Mucosa of gallbladder (tissue), 1 donor: ENCODE results near the gene ARRB1. TPM values are rescaled to one million over a fixed set of nuclear protein-coding genes. Genes with fewer than 3 reads are reported as not detected.
"Not testable (repeated sequence)": the region's sequence is repeated elsewhere in the genome, so short reads cannot be mapped to it uniquely, and the experiment has no call there.

Source experiments
- DNase-seq: peaks from one replicate; pipeline ENCODE4 v3.0.0-alpha.2; 2020; ENCODE audit warnings: low spot score
- total RNA-seq: library from RNA; stranded (reverse); gene quantifications from one replicate; pipeline ENCODE4 v1.2.1, GENCODE V29; 2021
- donor health status: DM: no; HTN: no; CAD: no.

The ARRB1 gene
- total RNA-seq, 1 donor from 2014 or later = 57.7 TPM

DNA sequence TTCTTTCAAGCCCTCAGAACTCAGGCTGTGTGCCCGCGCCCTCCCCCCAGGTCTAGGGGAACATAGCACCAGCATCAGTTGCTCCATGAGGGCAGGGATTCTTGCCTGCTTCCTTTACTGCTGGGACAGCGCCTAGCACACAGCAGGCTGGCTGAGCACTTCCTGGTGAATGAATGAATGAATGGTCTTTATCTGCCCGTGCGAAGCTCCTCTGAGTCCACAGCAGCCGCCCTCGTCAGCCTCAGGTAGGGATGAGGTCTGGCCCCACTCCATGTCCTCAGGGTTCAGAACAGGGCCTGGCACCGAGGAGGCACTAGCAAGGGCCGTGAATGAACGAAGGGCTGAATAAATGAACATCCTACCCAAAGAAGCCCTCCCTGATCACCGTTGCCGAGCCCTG lies 27.3 kb downstream of the ARRB1 start:
- no peak for DNase-seq

DNA sequence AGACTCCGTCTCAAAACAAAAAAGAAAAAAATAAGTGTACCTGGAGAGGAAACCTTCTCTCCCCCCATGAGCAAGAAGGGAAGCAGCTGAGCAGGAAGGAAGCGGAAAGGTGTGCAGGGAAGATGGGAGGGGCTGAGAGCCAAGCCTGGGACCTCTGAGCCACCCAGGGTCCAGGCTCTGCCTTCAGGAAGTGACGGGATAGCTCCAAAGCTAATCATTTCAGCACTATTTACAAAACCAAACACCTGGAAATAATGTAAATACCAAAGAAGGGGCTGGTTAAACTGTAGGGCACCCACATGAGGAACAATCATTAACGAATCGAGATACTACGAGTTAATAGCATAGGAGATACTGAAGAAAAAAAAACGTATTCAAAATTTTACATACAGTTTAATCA lies 27.9 kb downstream of the ARRB1 start:
- peak; percentile 58 for DNase-seq

DNA sequence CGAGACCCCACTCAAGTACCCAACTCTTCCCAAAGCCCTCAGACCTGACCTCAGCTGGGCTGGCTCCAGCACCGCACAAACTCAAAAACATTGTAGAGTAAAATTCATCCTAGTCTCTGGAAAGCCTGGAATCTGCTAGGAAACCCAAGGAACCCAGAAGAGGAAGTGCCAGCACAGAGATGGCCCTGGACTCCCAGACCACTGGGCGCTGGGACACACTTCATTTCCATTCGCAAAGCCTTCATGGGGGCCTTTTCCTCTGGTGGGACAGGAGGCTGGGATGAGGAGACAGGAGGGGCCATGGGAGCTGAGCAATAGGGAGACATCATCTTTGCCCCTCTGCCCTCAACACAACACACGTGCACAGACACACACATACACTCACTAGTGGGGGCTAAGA lies 30.8 kb downstream of the ARRB1 start:
- no peak for DNase-seq

DNA sequence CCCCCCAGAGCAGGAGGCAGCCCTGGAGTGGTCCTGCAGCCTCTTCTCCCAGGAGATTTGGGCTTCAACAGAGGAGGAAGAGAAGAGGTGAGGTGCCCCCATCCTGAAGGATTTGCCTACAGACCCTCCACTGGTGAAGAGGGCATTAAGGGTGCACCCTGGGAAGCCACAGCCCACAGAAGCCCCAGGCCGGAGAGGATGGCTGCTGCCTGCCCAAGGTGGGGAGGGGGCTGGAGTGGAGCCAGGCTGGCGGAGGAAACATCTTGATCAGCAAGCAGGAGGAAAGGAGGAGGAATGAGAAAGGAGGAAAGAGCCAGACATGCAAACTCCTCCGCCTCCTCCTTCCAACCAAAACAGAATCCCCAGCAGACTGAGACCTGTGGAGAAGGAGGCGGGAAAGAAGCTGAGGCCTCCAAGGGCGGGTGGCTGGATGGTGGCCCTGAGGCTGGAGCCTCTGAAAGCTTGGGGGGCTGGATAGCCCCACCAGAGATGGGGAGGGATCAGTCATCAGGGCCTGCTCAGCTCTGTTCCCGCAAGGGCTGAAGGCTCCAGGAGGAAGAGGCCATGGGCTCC lies 31.3 kb downstream of the ARRB1 start:
- no peak for DNase-seq

DNA sequence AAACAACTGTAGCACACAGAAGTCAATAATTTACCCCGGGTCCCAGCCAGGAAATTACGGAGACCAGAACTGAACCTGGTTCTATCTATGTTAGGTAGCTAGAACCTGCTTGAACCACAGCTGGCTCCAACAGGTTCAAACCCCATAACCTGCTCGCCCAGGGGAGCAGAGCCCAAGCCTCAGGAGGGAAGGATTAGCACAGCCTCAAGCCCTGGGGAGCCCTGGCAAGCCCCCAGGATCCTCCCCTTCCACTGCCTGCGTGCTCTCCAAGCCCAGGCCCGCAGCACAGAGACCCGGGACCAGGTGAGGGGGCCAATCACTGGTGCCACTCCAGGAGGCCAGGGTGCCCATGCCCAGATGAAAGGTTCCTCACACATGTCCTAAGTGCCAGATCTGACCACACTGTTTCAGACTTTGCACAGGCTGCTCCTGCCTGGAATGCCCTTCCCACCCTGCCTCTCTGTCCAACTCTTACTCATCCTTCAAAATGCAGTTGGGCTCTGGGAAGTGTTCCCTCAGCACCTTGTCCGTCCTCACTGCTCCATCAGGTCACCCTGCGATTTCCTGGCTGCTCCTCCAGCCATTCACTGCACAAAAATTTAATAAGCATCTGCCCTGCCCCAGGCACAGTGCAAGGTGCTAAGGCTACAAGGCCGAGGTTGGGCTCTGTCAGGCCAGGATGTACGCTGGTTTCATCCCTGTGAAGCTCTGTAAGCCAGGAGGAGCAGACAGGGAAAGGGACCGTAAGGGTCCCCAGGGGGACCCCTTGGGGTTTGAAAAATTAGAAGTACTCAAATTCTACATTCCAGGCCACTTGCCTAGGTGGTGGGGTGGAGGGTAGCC lies 32.2 kb downstream of the ARRB1 start:
- DNase-seq = peak; percentile 52

DNA sequence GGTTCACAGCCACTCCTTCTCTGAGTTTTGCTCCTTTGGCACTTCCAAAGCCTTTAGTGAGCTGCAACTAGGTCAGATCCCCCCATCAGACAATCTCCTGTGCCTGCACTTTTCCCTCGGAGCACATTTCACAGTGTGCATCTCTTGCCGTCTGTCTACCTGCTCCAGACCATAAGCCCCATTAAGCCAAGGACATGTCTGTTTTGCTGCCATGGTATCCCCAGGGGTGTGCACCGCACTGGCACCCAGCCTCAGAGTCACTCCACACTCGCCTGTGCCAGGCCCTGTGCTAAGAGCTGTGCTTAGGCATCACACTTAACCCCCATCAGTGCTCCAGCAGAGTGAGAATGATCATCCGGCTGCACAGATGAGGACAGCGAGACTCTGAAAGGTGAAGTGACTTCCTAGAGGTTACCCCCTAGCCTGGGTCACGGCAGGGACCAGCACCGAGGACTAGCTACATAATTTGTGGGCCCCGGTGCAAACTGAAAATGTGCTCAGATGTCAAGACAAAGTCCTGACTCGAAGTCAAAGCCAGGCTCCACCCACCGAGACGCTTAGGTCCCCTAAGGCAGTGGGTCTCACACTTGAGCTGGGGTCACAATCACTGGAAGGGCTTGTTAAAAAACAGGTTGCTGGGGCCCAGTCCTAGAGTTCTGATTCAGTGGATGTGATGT lies 33.9 kb downstream of the ARRB1 start:
- DNase-seq = no peak

DNA sequence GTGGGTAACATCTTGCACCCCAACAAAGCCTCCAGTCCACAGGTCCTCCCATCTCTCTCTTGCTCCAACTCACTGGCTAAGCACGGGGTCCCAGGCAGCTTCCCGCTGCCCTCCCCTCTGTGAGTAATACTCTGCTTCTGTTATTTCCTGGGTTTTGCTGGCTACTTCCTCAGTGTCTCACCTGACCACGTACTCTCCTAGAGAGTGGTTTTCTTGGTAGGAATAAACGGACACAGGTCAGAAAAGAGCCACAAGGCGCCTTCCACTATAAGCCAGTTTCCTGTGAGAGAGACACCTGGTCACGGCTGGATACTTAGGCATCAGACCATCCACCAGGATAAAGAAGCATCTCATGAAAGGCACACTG lies 36.0 kb downstream of the ARRB1 start:
- DNase-seq = no peak

DNA sequence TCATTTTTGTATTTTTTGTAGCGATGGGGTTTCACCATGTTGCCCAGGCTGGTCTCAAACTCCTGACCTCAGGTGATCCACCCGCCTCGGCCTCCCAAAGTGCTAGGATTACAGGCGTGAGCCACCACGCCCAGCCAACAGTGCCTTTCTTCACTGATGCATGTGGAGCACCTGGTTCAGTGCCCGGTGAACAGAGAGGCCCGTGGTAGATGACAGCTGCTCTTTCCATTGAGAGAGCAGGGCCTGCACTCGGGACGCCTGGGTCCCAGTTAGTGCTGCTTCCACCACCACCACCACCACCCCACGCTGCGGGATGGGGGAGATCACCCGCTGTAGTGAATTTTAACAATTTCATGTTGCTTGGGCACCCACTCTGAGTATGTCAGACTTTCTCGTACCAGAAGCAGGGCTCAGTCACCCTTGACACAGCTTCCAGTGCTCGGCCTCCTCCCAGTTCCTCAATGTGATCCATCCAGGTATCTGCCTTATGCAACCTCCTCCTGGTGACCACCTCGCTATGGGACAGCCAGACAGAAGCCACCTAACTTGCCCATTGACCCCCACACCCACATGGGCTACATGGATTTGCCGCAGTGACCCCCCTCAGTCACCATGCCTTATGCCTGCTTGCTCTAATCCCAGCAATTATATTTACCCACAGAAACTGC lies 36.6 kb downstream of the ARRB1 start:
- no peak for DNase-seq

DNA sequence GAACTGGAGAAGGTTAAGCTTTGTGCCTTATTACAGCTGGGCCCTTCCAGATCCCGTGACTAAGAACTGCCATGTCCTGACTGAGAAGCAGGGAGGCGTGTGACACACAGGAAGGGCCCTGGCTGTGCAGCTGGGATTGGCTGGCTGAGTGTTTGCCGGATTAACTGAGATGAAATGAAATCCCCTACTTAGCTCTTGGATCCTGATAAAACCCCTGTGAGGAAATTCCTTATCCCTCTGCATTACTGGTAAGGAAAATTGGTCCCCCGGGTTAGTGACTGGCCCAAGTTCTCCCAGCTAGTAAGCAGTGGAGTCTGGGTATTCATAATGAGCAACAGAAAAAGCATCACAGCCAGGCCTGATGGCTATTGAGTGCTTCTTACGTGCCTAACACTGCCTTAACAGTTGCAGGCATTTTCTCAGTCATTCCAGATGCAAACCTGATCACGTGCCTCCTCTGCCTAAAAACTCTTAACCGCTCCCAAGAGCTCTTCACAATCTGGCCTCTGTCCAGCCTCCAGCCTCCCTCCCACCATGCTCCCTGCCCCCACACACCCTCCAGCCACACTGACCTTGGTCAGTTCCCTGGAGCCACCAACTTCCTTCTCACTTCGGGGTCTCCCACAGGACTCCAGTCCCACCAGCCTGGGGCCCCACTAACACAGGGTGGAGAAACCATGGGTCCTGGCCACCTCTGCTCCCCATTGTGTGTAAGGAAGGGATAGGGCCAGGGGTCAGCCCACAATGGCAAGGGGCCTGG lies 37.8 kb downstream of the ARRB1 start:
- DNase-seq = peak; percentile 32

DNA sequence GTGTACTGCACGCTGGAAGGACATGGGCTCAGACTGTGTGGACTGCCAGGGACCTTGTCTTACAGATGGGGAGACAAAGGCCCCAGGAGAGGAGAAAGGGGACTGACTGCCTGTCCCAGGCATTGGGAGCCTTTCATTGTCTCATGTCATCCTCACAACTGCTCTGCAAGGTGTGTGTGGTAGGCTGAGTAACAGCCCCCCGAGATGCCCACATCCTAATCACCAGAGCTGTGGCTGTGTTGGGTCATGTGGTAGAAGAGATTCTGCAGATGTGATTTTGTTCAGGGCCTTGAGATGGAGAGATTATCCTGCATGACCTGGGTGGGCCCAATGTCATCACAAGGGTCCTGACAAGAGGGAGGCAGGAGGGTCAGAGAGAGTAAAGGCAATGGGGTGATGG lies 39.1 kb downstream of the ARRB1 start:
- no peak for DNase-seq

DNA sequence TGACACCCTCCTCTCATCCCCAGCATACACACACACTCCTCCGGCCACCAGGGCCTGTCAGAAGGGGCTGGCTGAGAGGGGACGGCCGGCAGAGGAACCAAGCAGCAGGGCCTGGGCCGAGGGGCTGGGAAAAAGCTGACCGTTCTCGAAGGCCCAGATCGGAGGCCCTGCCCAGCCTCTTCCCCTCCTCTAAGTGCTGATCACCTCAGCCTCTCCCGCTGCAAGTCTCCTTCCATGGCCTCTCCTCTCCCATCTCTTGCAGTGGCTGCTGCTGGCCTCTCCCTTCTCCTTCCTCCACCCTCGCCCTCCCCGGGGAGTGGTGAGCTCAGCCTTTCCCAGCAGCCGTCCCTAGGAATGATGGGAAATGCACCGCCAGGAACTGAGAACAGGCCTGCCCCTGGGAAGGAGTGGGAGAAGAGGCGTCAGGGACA lies 39.6 kb downstream of the ARRB1 start:
- DNase-seq = peak; percentile 28

DNA sequence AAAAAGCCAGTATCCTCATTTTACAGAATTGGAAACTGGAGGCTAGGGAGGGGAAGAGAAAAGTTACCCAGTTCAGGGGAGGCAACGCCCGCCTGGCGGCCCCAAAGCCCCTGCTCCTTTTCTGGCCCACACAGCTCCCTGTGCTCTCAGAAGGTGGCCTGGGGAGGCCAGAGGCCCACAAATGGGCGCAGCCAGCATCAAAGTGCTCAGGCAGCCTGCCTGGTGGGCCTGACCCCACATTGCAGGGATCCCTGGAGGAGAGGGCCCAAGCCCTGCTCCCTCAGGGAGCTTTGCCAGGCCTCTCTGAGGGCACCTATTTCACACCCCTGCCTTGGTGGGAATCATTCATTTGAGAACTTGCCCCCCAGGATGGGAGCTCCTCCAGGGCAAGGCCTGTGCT lies 42.5 kb downstream of the ARRB1 start:
- no peak for DNase-seq

DNA sequence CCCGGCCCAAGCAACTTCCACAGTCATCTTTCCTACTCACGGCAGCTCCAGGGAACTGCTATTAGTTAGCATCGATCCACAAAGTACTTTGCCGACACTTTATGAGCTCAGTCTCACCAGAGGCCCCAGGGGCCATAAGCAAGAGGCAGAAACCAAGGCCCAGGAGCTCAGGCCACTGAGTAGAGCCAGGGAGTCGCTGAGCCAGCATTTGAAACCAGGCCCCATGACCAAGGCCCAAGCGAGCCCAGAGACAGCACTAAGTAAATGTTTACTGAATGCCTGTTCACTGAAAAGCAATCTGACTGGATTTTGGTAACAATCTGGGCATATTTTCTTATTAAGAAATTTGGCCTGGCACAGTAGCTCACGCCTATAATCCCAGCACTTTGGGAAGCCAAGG lies 43.3 kb downstream of the ARRB1 start:
- DNase-seq = no peak

DNA sequence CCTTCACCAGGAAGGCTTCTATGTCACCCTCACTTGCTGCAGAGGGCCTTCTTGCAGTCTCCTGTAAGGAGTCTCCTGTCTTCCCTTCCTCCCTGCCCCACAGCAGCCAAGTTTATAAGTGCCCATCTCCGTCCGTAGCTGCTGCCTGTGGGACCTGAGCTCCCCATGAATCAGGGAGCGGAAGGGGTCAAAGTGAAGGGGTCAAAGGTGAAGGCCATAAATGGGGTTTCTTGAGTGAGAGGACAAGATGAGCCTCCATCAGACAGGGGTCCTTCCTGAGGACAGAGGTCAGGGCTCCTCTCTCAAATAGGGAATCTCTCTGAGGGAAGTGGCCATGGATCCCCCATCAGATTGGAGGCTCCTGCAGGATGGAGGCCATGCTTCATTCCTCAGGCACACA lies 44.4 kb downstream of the ARRB1 start:
- DNase-seq = no peak

DNA sequence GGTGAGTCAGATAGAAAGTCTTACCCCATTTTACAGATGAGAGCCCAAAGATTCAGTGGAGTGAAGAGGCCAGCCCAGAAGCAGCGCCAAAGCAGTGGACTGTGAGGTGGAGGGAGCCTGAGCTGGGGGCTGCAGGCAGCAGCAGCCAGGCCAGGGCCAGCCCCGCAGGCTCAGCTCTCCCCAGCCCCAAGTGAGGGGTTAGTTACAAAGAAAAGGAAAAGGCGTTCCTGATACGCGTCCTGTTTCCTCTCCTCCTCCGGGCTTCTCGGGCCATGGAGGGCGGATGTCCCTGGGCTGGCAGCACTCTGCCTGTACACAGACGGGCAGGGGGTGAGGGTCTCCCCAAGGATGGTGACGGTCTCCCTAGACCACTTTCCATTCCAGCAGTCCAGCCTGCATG lies 44.9 kb downstream of the ARRB1 start:
- no peak for DNase-seq

DNA sequence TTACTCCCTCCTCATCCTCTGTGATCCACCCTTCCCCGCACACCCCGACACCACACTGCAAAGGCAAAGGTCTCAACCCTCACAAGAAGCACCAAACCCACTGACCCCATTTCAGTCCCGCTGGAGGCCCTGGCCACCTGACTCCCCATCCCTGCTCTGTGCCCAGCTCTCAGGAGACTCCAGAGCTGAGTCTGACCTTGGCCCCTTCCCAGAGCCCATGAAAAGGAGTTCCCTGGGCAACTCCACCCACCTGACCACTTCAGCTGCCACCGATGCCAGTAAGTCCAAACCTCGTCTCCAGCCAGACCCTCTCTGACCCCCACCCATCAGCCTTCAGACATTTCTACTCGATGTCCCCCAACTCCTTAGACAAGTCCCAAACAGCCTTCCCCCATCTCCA lies 45.5 kb downstream of the ARRB1 start:
- DNase-seq = no peak

DNA sequence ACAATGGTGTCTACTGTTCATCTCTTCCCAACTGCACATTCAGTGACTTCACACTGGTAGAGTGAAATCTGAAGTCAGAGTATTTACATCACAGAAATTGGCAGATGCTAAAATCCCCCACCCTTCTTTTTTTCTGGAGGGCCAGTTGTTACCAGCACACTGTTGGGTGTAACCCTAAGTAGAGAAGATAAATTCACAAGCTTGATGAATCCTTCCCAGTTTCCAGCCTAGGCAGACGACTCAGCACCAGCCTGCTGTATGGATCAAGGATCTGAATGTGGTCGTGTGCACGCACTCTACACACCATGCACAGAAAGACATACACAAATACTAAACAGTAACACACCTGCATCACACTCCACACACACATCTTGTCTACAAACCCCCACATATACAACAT lies 46.0 kb downstream of the ARRB1 start:
- DNase-seq = no peak

DNA sequence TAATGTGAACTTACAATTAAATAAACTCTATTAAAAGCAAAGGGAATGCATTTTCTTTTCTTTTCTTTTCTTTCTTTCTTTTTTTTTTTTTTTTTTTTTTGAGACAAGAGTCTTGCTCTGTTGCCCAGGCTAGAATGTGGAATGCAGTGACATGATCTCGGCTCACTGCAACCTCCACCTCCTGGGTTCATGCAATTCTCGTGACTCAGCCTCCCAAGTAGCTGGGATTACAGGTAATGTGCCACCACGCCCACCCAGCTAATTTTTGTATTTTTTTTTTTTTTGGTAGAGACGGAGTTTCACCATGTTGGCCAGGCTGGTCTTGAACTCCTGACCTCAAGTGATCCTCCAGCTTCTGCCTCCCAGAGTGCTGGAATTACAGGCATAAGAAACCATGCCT lies 46.5 kb downstream of the ARRB1 start:
- not testable (repeated sequence) for DNase-seq

DNA sequence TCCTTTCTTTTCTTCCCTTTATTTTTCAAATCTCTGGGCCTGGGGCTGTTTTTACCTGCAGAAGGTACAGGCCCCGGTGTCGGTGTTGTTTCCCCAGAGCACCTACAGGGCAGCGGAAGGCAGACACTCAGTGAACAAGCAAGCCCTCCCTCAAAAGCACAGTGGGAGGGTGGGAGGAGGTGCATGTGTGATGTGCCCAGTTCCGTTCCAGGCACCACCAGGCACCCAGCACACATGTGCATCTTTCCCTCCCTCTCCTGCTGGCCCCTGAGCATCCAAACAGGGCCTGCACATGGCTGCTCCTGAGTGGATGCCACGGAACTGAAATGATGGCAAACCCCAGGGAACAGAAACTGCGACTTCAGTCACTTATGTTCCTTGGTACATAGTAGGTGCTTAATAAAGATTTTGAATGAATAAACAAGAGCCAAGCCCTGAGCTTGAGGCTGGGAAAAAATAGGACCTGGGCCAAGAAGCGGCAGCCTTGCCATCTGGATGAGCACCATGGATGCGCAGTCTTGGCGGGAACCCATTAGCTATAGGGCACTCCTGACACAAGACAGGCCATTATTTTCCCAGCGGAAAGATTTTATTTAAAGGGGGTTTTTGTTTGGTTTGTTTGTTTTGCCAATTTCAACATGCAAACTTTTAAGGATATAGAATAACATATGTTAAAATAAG lies 47.8 kb downstream of the ARRB1 start:
- DNase-seq = no peak

DNA sequence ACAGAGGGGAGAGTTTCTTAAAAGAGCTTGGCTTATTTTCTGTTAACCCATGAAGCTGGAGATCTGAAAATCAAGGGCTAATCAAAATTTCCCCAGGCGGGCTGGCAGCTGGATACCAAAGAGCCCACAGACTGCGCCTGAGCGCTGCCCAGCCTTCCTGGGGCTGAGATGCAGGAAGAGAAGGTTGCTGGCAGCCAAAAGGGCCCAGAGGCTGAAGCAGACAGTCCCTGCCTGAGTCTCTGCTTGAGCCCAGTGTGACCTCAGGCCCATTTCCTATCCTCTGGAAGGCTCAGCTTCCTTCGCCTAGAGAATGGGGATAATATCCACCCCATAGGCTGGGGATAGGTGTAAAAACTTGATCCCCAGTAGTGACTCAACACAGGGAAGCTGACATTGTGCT lies 49.1 kb downstream of the ARRB1 start:
- DNase-seq = no peak
